ENCODE results near the gene CACNA2D2.

GRCh38 chr3:50415061-50415460 lies 88.4 kb downstream of the CACNA2D2 start:
- no peak for TF ChIP-seq CTCF (conservative IDR thresholded peaks at IDR 0.05)
- TF ChIP-seq ZFX (IDR thresholded peaks at IDR 0.05) = no peak
